HepG2 (cell line): Measurements from ENCODE around the gene PRCD. TPM values are rescaled to one million over a fixed set of nuclear protein-coding genes. Genes with fewer than 3 reads are reported as not detected.

Source experiments
- CEBPB ChIP-seq: IDR thresholded peaks from 2 replicates; pipeline ENCODE4 v1.6.1; 2011; ENCODE audit warnings: low read depth, low read length, improper control_type of control experiment, borderline replicate concordance
- ETV6 ChIP-seq: sonication (generic); formaldehyde crosslinking; conservative IDR thresholded peaks from 2 replicates; pipeline ENCODE4 v1.4.0; 2020; ENCODE audit warnings: missing genetic modification reagents
- HMG20A ChIP-seq: IDR thresholded peaks from 2 replicates; pipeline ENCODE4 v1.6.1; 2016; ENCODE audit warnings: borderline replicate concordance
- NCOA2 ChIP-seq: sonication (generic); formaldehyde crosslinking; IDR thresholded peaks from 2 replicates; pipeline ENCODE4 v1.8.0; 2022; ENCODE audit warnings: inconsistent platforms
- PAX8 ChIP-seq: sonication (generic); formaldehyde crosslinking; IDR thresholded peaks from 2 replicates; pipeline ENCODE4 v1.8.0; 2022; ENCODE audit warnings: mild to moderate bottlenecking, missing genetic modification reagents, borderline replicate concordance
- PHB2 ChIP-seq: fragments of 450-650 bp; IDR thresholded peaks from 2 replicates; pipeline ENCODE4 v1.6.1; 2018; ENCODE audit not compliant: partially characterized antibody
- POGK ChIP-seq: sonication (generic); formaldehyde crosslinking; conservative IDR thresholded peaks from 2 replicates; pipeline ENCODE4 v1.8.0; 2022; ENCODE audit warnings: mild to moderate bottlenecking, moderate library complexity, missing genetic modification reagents
- THRA ChIP-seq: sonication (generic); formaldehyde crosslinking; IDR thresholded peaks from 2 replicates; pipeline ENCODE4 v1.4.0; 2020; ENCODE audit warnings: missing genetic modification reagents, borderline replicate concordance
- UBTF ChIP-seq: sonication (generic); formaldehyde crosslinking; IDR thresholded peaks from 2 replicates; pipeline ENCODE4 v1.4.0; 2020; ENCODE audit warnings: mild to moderate bottlenecking, missing genetic modification reagents
- ZBTB1 ChIP-seq: sonication (generic); formaldehyde crosslinking; IDR thresholded peaks from 2 replicates; pipeline ENCODE4 v1.4.0; 2020; ENCODE audit warnings: missing genetic modification reagents, borderline replicate concordance
- ZBTB39 ChIP-seq: sonication (generic); formaldehyde crosslinking; IDR thresholded peaks from 2 replicates; pipeline ENCODE4 v1.5.0; 2020; ENCODE audit warnings: missing genetic modification reagents
- ZFP37 ChIP-seq: sonication (generic); formaldehyde crosslinking; IDR thresholded peaks from 2 replicates; pipeline ENCODE4 v1.4.0; 2020; ENCODE audit warnings: missing genetic modification reagents, borderline replicate concordance
- ZNF414 ChIP-seq: sonication (generic); formaldehyde crosslinking; IDR thresholded peaks from 2 replicates; pipeline ENCODE4 v1.5.0; 2020; ENCODE audit warnings: missing genetic modification reagents
- ZNF556 ChIP-seq: sonication (generic); formaldehyde crosslinking; IDR thresholded peaks from 2 replicates; pipeline ENCODE4 v1.4.0; 2020; ENCODE audit warnings: mild to moderate bottlenecking, missing genetic modification reagents, borderline replicate concordance
- ZNF570 ChIP-seq: sonication (generic); formaldehyde crosslinking; IDR thresholded peaks from 2 replicates; pipeline ENCODE4 v1.4.0; 2020; ENCODE audit warnings: mild to moderate bottlenecking, missing genetic modification reagents, borderline replicate concordance
- ZNF597 ChIP-seq: sonication (generic); formaldehyde crosslinking; IDR thresholded peaks from 2 replicates; pipeline ENCODE4 v1.5.0; 2020; ENCODE audit warnings: missing genetic modification reagents
- ZNF776 ChIP-seq: sonication (generic); formaldehyde crosslinking; IDR thresholded peaks from 2 replicates; pipeline ENCODE4 v1.4.0; 2020; ENCODE audit warnings: mild to moderate bottlenecking, missing genetic modification reagents
- ZSCAN20 ChIP-seq: sonication (generic); formaldehyde crosslinking; IDR thresholded peaks from 2 replicates; pipeline ENCODE4 v1.4.0; 2020; ENCODE audit warnings: missing genetic modification reagents, mild to moderate bottlenecking, borderline replicate concordance
- polyA plus RNA-seq, 8 experiments: library from polyadenylated mRNA; depleted of rRNA in 3 of 8; stranded (reverse) in 7 of 8; unstranded in 1 of 8; fragments of >200 nt; fragmentation: Illumina TruSeq in 4 of 8; extraction: Trizol in 4 of 8; gene quantifications; 2 replicates each; pipeline versions ENCODE4 v1.2.1 to v1.2.3, GENCODE V29; 2011 to 2016; ENCODE audit warnings: low read depth in 4 of 8, missing spikeins in 1 of 8, mixed read lengths in 1 of 8; ENCODE audit not compliant: insufficient read depth in 1 of 8
- total RNA-seq, 5 experiments: library from RNA; depleted of rRNA; stranded (reverse); fragments of >200 nt; fragmentation: Illumina TruSeq; extraction: Trizol; gene quantifications; 2 replicates each; pipeline ENCODE4 v1.2.3, GENCODE V29; 2016; ENCODE audit warnings: low read depth in 1 of 5

PRCD gene
- total and polyA plus RNA-seq, 2 of the 13 experiments (the other 11 are each of a cell fraction or from before 2014, with no cell fraction given): 0.51 TPM; not detected in 1

DNA sequence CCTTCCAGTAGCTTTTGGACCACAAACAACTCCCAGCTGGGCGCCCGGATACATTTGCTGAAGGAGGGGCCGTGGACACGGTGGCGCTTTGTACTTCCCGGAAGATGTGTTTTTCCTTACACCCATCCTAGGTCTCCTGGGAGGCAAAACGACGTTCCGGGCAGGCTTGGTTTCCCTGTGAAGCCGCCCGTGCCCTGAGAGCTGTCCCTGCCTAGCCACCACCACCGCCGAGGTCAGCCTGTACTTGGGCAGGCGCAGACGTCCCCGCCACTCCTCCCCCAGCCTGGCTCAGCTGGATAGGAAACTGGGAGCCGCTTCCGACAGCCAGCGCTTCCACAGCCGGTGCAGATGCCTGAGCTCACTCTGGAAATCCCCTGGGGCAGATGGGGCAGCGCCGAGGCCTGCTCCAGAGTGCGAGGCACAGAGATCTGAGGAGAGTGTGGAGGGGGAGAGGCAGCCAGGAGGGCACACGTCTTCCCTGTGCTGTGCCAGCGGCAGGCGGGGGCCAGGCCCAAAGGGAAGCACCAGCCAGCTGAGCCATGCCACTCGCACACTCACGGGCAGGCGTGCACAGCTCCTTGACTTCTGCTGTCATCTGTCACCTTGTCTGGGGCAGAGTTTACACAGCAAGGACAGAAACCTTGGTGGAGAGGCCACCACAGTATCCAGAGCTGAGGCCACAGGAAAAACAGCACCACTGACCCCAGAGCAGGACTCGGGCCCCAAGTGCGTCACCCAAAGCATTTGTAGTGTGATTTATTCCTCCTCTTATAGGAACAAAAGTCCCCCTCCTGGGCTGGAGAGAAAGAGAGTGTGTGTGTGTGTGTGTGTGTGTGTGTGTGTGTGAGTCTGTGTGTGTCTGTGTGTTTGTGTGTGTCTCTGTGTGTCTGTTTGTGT, 41.6 kb upstream of the PRCD start (continued):
- peak; percentile 97 for TF ChIP-seq ZNF414
- TF ChIP-seq ZNF556: peak; percentile 88; the same call in 1 of the 2 replicates
- TF ChIP-seq ZSCAN20 (CRISPR knock-in tag): no peak
- 0 out of 2 replicates have a peak, but pooled peaks have one; percentile 36 for TF ChIP-seq HMG20A (CRISPR knock-in tag)
- TF ChIP-seq THRA (CRISPR knock-in tag): no peak
- TF ChIP-seq CEBPB: no peak
- TF ChIP-seq ZNF776 (CRISPR knock-in tag): no peak; the same call in 1 of the 2 replicates
- no peak for TF ChIP-seq ZFP37 (CRISPR knock-in tag)
- no peak for TF ChIP-seq ZBTB1
- TF ChIP-seq UBTF (CRISPR knock-in tag): peak; percentile 97
- no peak for TF ChIP-seq ZNF570 (CRISPR knock-in tag)
- peak; percentile 86 for TF ChIP-seq POGK (CRISPR knock-in tag)
- TF ChIP-seq PAX8 (CRISPR knock-in tag): peak; percentile 49; the same call in 1 of the 2 replicates
- 0 out of 2 replicates have a peak, but pooled peaks have one; percentile 71 for TF ChIP-seq ZBTB39 (CRISPR knock-in tag)
- TF ChIP-seq ETV6 (CRISPR knock-in tag): 0 out of 2 replicates have a peak, but pooled peaks have one; percentile 22
- no peak for TF ChIP-seq ZNF597
- TF ChIP-seq PHB2: no peak
- TF ChIP-seq NCOA2 (CRISPR knock-in tag): peak; percentile 18; the same call in 1 of the 2 replicates
